ENCODE measurements around the gene NTN3.
A peak's percentile ranks its signal among the peaks of the same experiment; 100 is the strongest.
"Not testable (repeated sequence)": the region's sequence is repeated elsewhere in the genome, so short reads cannot be mapped to it uniquely, and the experiment has no call there.

Gene NTN3

DNA sequence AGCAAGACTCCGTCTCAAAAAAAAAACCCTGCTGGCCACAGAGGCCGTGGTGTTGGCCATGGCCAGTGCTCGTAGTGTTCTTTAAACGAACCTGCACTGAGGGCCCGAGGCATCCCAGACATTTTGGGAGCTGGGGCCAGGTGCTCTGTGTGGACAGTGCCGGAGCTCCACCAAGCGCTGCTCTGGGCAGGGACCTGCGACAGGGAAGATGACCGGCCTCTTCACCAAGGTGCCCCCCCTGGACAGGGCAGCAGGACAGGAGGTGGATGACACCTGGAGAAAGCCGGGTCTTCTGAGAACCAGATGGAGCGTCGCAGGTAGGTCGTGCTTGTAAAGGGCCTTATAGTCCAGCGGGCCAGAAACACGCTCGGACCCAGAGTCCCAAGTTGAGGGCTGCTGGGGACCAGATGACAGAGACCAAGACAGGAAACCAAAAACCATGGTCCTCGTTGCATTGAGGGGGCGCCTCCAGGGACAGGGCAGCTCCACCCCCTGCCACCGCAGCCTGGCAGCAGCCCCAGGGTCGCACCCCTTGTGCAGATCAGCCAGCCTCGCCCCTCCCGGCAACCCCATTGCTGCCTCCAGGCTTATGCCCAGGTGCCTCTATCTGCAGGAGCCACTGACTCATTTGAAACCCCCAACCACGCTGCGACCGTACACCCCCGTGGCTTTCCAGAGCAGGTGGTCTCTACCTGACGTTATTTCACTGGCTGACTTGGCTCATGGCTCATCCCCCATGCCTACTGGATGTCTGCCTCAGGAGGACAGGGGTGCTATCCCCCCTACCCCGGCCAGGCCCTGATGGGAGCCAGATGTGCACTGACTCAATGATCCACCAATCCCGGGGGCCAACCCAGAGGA is 4.2 kb upstream of the NTN3 start:
- no peak for DNase-seq

GRCh38 chr16:2467528-2468232 is 3.4 kb upstream of the NTN3 start:
- DNase-seq: peak; percentile 44

DNA sequence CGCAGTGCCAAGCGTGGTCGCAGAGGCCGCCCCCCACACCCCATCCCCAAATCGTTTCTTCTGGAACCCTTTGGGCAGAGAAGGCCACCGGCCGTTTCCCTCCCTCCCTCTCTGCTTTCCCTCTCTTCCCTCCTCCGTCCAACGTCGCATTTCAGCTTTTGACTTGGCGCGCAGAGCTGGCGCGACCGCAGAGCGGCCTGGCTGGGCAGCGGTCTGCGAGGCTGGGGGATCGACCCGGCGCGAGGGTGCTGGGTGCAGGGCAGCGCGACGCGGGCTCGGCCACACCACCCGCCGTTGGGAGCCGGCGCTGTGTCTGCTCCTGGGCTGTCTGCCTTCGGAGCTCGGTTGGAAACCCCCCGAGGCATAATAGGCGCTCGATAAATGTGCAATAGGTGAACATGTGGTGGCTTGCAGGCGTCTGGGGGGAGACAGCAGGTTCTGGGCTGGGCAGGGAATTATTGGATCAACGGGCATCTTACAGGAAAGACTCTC is 2.8 kb upstream of the NTN3 start:
- DNase-seq: no peak

- DNase-seq: no peak
Measured at GRCh38 chr16:2468725-2469398, 2.2 kb upstream of the NTN3 start.

- no peak for DNase-seq
Measured at GRCh38 chr16:2469399-2470233, 1.5 kb upstream of the NTN3 start.

DNA sequence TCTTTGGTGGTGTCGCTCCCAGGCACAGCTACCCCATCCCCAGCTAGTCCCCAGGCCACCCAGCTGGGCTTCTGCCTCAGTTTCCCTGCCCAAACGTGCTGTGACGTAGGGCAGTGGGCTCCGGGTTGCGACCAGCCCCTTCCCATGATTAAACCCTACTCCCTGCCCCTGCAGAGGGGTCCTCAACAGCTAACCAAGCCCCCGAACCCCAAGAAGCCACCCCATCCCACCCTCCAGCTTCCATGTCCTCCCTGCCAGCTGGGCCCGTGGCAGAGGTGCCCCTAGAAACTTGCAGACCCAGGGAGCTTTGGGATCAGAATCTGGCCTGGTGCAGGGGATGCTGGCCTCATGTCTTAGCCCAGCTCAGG is 879 bp upstream of the NTN3 start:
- no peak for DNase-seq

GRCh38 chr16:2470603-2471015 is 488 bp upstream of the NTN3 start:
- DNase-seq: no peak

DNA sequence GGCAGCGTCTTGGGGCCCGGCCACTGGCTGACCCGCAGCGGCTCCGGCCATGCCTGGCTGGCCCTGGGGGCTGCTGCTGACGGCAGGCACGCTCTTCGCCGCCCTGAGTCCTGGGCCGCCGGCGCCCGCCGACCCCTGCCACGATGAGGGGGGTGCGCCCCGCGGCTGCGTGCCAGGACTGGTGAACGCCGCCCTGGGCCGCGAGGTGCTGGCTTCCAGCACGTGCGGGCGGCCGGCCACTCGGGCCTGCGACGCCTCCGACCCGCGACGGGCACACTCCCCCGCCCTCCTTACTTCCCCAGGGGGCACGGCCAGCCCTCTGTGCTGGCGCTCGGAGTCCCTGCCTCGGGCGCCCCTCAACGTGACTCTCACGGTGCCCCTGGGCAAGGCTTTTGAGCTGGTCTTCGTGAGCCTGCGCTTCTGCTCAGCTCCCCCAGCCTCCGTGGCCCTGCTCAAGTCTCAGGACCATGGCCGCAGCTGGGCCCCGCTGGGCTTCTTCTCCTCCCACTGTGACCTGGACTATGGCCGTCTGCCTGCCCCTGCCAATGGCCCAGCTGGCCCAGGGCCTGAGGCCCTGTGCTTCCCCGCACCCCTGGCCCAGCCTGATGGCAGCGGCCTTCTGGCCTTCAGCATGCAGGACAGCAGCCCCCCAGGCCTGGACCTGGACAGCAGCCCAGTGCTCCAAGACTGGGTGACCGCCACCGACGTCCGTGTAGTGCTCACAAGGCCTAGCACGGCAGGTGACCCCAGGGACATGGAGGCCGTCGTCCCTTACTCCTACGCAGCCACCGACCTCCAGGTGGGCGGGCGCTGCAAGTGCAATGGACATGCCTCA is 773 bp downstream of the NTN3 start:
- DNase-seq: no peak

DNA sequence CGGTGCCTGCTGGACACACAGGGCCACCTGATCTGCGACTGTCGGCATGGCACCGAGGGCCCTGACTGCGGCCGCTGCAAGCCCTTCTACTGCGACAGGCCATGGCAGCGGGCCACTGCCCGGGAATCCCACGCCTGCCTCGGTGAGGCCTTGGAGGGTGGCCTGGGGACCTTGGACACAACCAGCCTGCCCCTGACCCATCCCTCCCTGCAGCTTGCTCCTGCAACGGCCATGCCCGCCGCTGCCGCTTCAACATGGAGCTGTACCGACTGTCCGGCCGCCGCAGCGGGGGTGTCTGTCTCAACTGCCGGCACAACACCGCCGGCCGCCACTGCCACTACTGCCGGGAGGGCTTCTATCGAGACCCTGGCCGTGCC is 1.4 kb downstream of the NTN3 start:
- no peak for DNase-seq

GRCh38 chr16:2472885-2473445 is 1.9 kb downstream of the NTN3 start:
- no peak for DNase-seq

DNA sequence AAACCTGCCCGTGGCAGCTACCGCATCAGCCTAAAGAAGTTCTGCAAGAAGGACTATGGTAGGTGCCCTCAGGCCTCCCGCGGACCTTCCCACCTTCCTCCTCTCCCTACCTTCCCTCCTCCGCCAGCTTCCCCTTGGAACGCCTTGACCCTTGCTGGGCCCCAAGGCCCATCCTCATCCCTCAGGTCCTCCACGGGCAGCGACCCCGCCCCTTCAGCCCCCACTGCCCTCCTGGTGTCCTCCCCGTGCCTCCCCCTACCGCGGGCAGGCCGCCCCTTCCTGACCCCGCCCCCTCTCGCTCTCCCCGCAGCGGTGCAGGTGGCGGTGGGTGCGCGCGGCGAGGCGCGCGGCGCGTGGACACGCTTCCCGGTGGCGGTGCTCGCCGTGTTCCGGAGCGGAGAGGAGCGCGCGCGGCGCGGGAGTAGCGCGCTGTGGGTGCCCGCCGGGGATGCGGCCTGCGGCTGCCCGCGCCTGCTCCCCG is 2.4 kb downstream of the NTN3 start:
- no peak for DNase-seq

GRCh38 chr16:2473999-2474876 is 3.1 kb downstream of the NTN3 start:
- peak; percentile 72 for DNase-seq

DNA sequence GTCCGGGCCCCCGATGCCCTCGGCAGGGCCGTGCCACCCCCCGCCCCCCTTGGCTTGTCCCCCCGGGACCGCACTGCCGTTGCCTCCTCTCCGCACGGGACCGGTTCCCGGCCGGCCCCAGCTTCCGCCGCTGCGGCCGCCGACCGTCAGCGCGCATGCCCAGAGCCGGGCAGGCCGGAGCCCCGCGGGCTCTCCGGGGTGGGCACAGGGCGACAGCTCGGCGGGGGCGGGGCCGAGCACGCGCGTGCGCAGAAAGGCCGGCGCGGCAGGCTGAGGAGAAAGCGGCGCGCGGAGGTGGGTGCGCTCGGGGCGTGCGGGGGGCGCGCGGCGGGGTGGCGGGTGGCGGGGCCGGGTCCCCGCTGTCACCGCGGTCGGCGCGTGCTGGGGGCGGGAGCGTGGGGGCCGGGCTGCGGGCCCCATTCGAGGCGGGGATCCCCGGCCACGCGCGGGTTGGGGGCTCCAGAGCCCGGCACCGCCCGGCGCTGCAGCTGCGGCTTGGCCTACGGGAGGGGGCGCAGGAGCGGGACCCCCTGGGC is 3.8 kb downstream of the NTN3 start, which contains the start of gene TBC1D24:
Gene TBC1D24, plus strand, starts transcription at position 251 of the 536 bp plus-strand sequence. CDS start 21,022 bp downstream, outside the sequence.
- DNase-seq: peak; percentile 95

DNA sequence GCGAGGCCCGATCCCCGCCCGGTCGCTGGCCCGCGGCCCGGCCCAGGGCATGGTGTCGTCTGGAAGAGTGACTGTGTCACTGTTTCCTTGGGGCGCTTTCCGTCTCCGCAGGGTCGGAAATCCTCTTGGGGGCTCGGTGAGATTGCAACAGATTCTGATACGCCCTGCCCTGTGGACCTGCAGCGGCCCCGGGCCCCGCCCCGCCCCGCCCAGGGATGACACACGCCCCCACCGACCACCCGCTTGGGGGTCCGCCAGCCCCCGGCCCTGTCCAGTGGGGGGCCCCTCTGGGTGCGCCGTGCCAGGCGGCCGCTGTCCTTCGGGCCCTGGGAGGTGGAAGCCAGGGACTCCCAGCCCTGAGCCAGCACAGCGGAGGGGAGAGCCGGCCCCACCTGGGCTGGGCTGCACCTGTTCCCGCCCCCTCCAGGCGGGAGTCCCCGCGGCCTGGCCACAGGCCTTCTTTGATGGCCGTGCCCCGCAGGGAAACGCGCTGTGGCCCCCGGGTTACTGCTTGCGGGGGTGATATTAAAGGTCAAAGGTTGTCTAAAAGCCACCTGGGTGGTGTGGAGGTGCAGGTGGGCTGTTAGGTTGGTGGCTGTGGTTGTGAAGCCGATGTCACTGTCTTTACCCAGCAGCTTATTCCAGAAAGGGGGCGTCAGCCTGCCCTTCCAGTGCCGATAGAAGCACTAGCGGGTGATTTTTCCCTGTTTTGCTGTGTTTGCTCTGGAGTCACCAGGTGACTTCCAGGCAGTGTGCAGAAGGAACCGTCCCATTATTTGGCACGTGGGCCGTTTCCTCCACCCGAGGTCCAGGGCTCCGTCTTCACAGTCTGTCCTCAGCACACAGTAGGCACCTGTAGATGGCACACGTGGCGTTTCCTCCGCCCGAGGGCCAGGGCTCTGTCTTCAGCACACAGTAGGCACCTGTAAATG is 4.6 kb downstream of the NTN3 start:
- DNase-seq: no peak

- DNase-seq: no peak
Measured at GRCh38 chr16:2476345-2476720, 5.2 kb downstream of the NTN3 start.

GRCh38 chr16:2476741-2477140 is 5.6 kb downstream of the NTN3 start:
- DNase-seq: no peak

DNA sequence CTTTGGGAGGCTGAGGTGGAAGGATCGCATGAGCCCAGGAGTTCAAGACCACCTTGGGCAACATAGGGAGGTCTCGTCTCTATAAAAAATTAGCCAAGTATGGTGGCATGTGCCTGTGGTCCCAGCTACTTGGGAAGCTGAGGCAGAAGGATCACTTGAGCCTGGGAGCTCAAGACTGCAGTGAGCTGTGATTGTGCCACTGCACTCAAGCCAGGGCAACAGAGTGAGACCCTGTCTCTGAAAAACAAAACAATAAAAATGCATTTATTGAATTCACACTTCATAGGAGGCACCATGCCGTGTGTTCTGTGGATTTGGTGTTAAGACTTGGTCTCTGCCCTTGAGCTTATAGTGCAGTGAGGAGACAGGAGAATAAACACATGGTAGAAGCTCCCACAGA is 6.2 kb downstream of the NTN3 start:
- no peak for DNase-seq

- no peak for DNase-seq
Measured at GRCh38 chr16:2478279-2478678, 7.2 kb downstream of the NTN3 start.

GRCh38 chr16:2479996-2480395 is 8.9 kb downstream of the NTN3 start:
- not testable (repeated sequence) for DNase-seq

Data from suppressor macrophage treated with lipopolysaccharide for 4 hours (primary cell).